ENCODE data around the gene ADAM12.
A peak's percentile ranks its signal among the peaks of the same experiment; 100 is the strongest.

Gene ADAM12

GRCh38 chr10:126387931-126388911 lies at the start of gene ADAM12:
Gene ADAM12, minus strand, starts transcription at chr10:126388477. Its CDS starts 332 bp downstream, at chr10:126388145.
- peak; percentile 52 for DNase-seq (ENCODE audit: low spot score)

GRCh38 chr10:126437635-126438406 lies 49.5 kb upstream of the ADAM12 start:
- DNase-seq (ENCODE audit: low spot score) = no peak

- no peak for DNase-seq (ENCODE audit: low spot score)
Measured at GRCh38 chr10:126434235-126434634, 46.0 kb upstream of the ADAM12 start.

GRCh38 chr10:126433351-126433750 lies 45.1 kb upstream of the ADAM12 start:
- DNase-seq (ENCODE audit: low spot score) = no peak

GRCh38 chr10:126432507-126432906 lies 44.2 kb upstream of the ADAM12 start:
- no peak for DNase-seq (ENCODE audit: low spot score)

- DNase-seq (ENCODE audit: low spot score) = no peak
Measured at GRCh38 chr10:126431816-126432215, 43.5 kb upstream of the ADAM12 start.

- no peak for DNase-seq (ENCODE audit: low spot score)
Measured at GRCh38 chr10:126430512-126430911, 42.2 kb upstream of the ADAM12 start.

GRCh38 chr10:126429275-126429674 lies 41.0 kb upstream of the ADAM12 start:
- no peak for DNase-seq (ENCODE audit: low spot score)

- DNase-seq (ENCODE audit: low spot score) = no peak
Measured at GRCh38 chr10:126425489-126426065, 37.3 kb upstream of the ADAM12 start.

- no peak for DNase-seq (ENCODE audit: low spot score)
Measured at GRCh38 chr10:126425032-126425431, 36.8 kb upstream of the ADAM12 start.

GRCh38 chr10:126423732-126424491 lies 35.6 kb upstream of the ADAM12 start:
- DNase-seq (ENCODE audit: low spot score) = no peak

- DNase-seq (ENCODE audit: low spot score) = no peak
Measured at GRCh38 chr10:126422567-126422966, 34.3 kb upstream of the ADAM12 start.

GRCh38 chr10:126421756-126422256 lies 33.5 kb upstream of the ADAM12 start:
- no peak for DNase-seq (ENCODE audit: low spot score)

- DNase-seq (ENCODE audit: low spot score) = no peak
Measured at GRCh38 chr10:126420567-126421300, 32.5 kb upstream of the ADAM12 start.

GRCh38 chr10:126417220-126417825 lies 29.0 kb upstream of the ADAM12 start:
- no peak for DNase-seq (ENCODE audit: low spot score)

GRCh38 chr10:126409821-126410220 lies 21.5 kb upstream of the ADAM12 start:
- no peak for DNase-seq (ENCODE audit: low spot score)

GRCh38 chr10:126408953-126409641 lies 20.8 kb upstream of the ADAM12 start:
- no peak for DNase-seq (ENCODE audit: low spot score)

GRCh38 chr10:126407831-126408230 lies 19.6 kb upstream of the ADAM12 start:
- no peak for DNase-seq (ENCODE audit: low spot score)

- DNase-seq (ENCODE audit: low spot score) = no peak
Measured at GRCh38 chr10:126405239-126405775, 17.0 kb upstream of the ADAM12 start.
